GM21367 (cell line): Measurements from ENCODE around the gene PHOX2A.

Experiments used
- ATAC-seq: cut with Tn5 transposase; IDR thresholded peaks from one replicate; pipeline ENCODE4 v1.9.1; 2021; ENCODE audit not compliant: unreplicated experiment

PHOX2A gene

DNA sequence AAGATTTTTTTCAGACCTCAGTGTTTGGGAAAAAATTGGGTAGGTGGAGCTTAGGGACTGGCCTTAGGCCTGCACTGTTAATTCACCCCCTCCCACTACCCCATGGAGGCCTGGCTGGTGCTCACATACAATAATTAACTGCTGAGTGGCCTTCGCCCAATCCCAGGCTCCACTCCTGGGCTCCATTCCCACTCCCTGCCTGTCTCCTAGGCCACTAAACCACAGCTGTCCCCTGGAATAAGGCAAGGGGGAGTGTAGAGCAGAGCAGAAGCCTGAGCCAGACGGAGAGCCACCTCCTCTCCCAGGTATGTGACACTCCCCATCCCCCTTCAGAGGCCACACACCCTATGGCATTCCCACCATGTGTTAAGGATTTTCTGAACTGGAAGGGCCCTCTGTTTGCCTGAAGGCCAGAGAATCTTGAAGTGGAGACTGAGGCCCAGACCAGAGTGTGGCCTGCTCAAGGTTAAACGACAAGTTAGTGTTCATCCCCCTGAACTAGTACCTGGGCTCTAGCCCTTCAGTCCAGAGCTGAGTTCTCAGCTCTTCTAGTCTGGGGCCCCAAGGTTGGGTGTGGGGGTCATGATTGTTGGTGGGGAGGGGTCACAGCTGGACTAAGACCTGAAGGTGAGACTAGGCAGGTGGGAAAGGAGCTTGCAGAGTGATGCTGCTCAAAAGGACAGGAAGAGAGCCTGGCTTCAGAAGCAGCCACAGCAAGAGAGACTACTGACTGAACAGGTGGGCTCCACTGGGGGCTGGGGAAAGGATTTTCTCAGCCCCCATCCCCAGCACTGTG is 54.3 kb downstream of the PHOX2A start:
- no peak for ATAC-seq
